ENCODE results near the gene HERC2. TPM values are rescaled to one million over a fixed set of nuclear protein-coding genes. Genes with fewer than 3 reads are reported as not detected.

The HERC2 gene
- total RNA-seq, 4 donors from 2014 or later = 54.6 to 112 (median 100) TPM

GRCh38 chr15:28260317-28260716 is 61.7 kb downstream of the HERC2 start:
- TF ChIP-seq CTCF (IDR thresholded peaks at IDR 0.05) = no peak
- Histone ChIP-seq H3K4me1 (no peaks in the 10 kb centered on the region), H3K27ac (no peak overlapping the region), H3K4me3 (no peak overlapping the region), H3K36me3 (peaks cover 0 to 52% (median 0%) of the 10 kb centered on the region in 3 donors), H3K27me3 (no peaks in the 10 kb centered on the region), H3K9me3 (no peaks in the 10 kb centered on the region)
- no peak for DNase-seq

DNA sequence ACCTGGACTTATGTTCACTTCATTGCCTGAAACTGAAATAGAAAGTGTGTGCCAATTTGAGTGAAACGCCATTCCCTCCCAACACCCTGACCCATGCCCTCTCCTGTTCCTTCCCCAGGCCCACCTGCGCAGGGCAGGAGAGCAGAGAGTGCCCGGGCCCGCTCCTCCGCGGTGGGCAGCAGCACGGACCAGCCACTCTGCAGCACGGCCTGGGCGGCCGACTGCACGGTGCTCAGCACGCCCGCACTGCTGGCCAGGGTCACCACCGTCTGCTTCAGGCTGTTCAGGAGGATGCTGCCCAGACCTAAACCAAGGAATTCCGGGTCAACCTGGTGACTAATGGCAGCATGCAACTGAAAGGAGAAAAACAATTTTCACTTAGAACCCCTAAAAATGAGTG is 66.0 kb downstream of the HERC2 start:
- Histone ChIP-seq H3K27ac (no peak overlapping the region), H3K27me3 (no peaks in the 10 kb centered on the region), H3K4me3 (no peak overlapping the region), H3K36me3 (peaks cover 0 to 59% (median 0%) of the 10 kb centered on the region in 3 donors), H3K9me3 (no peaks in the 10 kb centered on the region), H3K4me1 (no peaks in the 10 kb centered on the region)
- DNase-seq = no peak
- TF ChIP-seq CTCF (IDR thresholded peaks at IDR 0.05) (no peak), POLR2A (IDR thresholded peaks at IDR 0.05) (no peak)

DNA sequence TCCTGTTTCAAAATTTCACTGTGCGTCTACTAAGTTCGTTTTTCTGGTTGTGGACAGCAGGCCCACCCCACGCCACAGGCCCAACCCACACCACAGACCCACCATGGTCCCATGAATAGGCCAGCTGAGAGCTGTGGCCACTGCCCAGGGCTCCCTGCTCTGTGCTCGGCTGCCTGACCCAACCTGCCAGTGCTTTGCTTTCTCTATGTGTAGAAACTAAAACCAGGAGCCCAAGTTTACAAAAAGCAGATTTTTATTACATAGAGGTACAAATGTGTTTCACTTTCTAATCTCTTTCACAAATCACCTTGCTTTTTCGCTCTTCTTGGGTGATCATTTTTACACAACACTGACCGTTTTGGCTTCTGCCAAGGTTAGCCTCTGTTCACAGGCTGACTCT is 69.1 kb downstream of the HERC2 start:
- no peak overlapping the region for H3K27ac ChIP-seq
- H3K9me3 ChIP-seq = no peaks in the 10 kb centered on the region
- H3K27me3 ChIP-seq = no peaks in the 10 kb centered on the region
- H3K4me1 ChIP-seq = no peaks in the 10 kb centered on the region
- TF ChIP-seq CTCF (IDR thresholded peaks at IDR 0.05) (no peak), POLR2A (IDR thresholded peaks at IDR 0.05) (no peak)
- no peak overlapping the region for H3K4me3 ChIP-seq
- no peak for DNase-seq
- H3K36me3 ChIP-seq = peaks cover 0 to 70% (median 0%) of the 10 kb centered on the region in 3 donors

DNA sequence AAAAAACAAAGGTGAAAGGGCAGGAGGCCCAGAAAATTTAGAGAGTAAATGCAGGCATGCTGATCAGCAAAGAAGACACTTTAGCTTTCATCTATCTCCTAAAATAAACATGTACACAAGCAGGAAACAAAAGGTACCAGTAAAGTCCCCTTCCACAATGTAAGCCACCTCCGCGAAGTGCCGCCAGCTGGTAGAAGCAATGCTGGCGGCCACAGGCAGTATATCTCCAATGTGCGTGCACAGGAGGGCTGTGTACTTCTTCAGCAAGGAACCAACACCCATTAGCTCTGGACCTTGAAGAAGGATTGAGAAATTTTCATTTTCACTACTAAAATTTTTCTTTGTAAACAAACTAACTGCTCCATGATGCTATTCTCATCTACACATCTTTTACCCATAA is 75.4 kb downstream of the HERC2 start:
- Histone ChIP-seq H3K4me1 (no peaks in the 10 kb centered on the region), H3K9me3 (no peaks in the 10 kb centered on the region), H3K36me3 (peaks cover 0 to 60% (median 0%) of the 10 kb centered on the region in 3 donors), H3K27me3 (no peaks in the 10 kb centered on the region), H3K4me3 (no peak overlapping the region), H3K27ac (no peak overlapping the region)
- TF ChIP-seq POLR2A (IDR thresholded peaks at IDR 0.05) (no peak), CTCF (IDR thresholded peaks at IDR 0.05) (no peak)
- DNase-seq = no peak

DNA sequence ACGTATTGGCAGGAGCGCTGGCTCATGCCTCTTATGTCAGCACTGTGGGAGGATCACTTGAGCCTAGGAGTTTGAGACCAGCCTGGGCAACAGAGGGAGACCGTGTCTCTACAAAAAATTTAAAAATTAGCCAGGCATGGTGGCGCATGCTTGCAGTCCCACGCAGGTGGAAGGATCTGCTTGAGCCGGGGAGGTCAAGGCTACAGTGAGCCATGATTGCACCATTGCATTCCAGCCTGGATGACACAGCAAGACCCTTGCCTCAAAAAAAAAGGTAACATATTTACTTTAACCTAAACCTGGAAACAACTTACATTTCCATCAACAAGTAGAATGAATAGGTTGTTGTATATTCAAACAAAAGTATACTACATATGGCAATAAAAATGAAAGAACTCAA is 78.1 kb downstream of the HERC2 start:
- no peak for DNase-seq
- H3K36me3 ChIP-seq = peaks cover 0 to 59% (median 0%) of the 10 kb centered on the region in 3 donors

More for the DNA sequence above, 78.1 kb downstream of the HERC2 start:
- TF ChIP-seq POLR2A (IDR thresholded peaks at IDR 0.05) (no peak), CTCF (IDR thresholded peaks at IDR 0.05) (no peak)
- Histone ChIP-seq H3K9me3 (no peaks in the 10 kb centered on the region), H3K27me3 (no peaks in the 10 kb centered on the region), H3K27ac (no peak overlapping the region), H3K4me1 (no peaks in the 10 kb centered on the region), H3K4me3 (no peak overlapping the region)
